Epithelial cell of esophagus (primary cell): ENCODE data around the gene TRMT61B.

Experiments
- DNase-seq: peaks from one replicate; pipeline ENCODE4 v3.0.0; 2010; ENCODE audit warnings: low read depth
- H3K4me3 ChIP-seq: 2 replicates; pipeline ENCODE4 v1.5.1; 2011; ENCODE audit warnings: mild to moderate bottlenecking, low read length, control low read depth
- TF ChIP-seq, protein P1 (sequence below): IDR thresholded peaks from 2 replicates; pipeline ENCODE4 v1.5.1; 2011; ENCODE audit warnings: low read depth, mild to moderate bottlenecking, low read length, control low read depth, inconsistent platforms; ENCODE audit not compliant: insufficient read depth; ENCODE audit errors: missing control alignments

The TRMT61B gene

DNA sequence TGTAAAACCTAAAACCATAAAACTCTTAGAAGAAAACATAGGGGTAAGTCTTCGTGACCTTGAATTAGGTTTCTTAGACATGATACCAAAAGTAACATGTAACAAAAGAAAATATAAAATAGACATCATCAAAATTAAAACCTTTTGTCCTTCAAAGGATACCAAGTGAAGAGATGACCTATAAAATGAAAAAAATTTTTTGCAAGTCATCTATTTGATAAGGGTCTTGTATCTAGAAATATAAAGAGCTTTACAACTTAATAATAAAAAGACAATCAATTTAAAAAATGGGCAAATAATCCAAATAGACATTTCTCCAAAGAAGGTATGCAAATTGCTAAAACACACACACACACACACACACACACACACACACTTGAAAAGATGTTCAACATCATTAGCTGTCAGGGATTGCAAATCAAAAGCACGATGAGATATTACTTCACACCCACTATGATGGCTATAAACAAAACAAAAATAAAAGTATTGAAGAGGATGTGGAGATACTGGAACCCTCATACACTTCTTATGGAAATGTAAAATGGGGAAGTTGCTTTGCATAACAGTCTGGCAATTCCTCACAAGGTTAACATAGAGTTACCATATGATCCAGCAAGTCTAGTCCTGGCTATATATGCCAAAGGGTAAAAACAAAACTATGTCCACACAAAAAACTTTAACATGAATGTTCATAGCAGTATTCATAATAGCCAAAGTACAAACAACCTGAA is 36.2 kb downstream of the TRMT61B start:
- no peak for DNase-seq
- TF ChIP-seq, protein P1, sequence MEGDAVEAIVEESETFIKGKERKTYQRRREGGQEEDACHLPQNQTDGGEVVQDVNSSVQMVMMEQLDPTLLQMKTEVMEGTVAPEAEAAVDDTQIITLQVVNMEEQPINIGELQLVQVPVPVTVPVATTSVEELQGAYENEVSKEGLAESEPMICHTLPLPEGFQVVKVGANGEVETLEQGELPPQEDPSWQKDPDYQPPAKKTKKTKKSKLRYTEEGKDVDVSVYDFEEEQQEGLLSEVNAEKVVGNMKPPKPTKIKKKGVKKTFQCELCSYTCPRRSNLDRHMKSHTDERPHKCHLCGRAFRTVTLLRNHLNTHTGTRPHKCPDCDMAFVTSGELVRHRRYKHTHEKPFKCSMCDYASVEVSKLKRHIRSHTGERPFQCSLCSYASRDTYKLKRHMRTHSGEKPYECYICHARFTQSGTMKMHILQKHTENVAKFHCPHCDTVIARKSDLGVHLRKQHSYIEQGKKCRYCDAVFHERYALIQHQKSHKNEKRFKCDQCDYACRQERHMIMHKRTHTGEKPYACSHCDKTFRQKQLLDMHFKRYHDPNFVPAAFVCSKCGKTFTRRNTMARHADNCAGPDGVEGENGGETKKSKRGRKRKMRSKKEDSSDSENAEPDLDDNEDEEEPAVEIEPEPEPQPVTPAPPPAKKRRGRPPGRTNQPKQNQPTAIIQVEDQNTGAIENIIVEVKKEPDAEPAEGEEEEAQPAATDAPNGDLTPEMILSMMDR = no peak
- no peak overlapping the region for H3K4me3 ChIP-seq

DNA sequence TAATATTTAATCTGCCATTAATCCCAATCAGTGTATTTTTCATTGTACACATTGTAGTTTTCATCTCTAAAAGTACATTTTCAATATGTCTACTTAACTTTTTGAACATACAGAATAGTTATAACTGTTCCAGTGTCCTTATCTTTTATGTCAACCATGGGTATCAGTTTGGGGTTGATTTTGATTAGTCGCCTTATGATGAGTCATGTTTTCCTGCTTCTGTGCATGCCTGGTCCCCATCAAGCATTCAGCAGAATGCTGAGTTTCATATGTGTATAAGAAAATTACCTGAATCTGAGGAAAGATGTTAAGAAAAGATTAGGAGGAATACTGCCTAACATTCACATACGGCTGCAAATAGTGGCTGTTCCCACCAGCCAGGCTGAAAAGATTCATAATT is 41.7 kb downstream of the TRMT61B start:
- H3K4me3 ChIP-seq = no peak overlapping the region
- TF ChIP-seq, protein P1 = no peak
- no peak for DNase-seq

DNA sequence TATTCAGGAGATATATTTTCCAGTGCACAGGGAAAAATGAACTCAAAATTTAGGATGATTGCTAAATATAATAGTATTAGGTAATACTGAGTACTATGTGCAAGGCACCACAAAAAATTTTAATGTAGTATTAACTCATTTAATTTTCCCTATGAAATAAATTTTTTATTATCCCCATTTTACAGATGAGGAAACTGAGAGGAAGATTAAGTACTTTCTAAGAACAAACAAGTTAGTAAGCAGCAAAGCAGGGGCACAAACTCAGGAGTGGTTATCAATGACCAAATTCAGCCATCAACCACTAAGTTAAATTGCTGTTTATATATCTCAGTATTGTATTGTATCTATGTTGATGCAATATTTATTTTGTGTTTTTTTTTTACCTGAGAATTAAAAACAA is 45.2 kb downstream of the TRMT61B start:
- DNase-seq = no peak
- TF ChIP-seq, protein P1 = no peak
- no peak overlapping the region for H3K4me3 ChIP-seq

DNA sequence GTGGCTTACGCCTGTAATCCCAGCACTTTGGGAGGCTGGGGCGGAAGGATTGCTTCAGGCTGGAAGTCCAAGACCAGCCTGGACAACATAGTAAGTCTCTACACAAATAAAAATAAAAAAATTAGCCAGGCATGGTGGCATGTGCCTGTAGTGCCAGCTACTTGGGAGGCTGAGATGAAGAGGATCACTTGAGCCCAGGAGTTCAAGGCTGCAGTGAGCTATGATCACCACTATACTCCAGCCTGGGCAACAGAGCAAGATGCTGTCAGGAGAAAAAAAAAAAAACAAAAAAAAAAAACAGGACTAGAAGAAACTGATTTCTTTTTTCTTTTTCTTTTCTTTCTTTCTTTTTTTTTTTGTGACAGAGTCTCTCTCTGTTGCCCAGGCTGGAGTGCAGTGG is 45.9 kb downstream of the TRMT61B start:
- TF ChIP-seq, protein P1 = no peak
- no peak for DNase-seq
- H3K4me3 ChIP-seq = no peak overlapping the region

DNA sequence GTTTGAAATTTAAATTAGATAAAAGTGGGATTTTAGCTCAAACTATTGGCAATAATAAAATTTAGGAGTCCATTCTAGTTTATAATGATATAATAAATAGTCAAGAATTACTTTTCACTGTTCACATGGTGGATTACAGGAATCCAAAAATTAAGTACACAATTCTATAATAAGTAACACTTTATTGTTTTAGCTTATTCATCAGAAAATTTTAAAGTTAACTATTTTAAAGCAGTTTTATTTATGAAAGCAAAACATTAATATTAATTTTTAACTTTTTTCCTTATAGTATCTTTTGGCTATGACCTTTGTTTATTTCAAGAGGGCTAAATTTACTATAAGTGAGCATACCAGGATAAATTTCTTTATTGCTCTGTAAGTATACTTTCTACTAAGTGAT is 48.1 kb downstream of the TRMT61B start:
- TF ChIP-seq, protein P1 = no peak
- no peak overlapping the region for H3K4me3 ChIP-seq
- no peak for DNase-seq

DNA sequence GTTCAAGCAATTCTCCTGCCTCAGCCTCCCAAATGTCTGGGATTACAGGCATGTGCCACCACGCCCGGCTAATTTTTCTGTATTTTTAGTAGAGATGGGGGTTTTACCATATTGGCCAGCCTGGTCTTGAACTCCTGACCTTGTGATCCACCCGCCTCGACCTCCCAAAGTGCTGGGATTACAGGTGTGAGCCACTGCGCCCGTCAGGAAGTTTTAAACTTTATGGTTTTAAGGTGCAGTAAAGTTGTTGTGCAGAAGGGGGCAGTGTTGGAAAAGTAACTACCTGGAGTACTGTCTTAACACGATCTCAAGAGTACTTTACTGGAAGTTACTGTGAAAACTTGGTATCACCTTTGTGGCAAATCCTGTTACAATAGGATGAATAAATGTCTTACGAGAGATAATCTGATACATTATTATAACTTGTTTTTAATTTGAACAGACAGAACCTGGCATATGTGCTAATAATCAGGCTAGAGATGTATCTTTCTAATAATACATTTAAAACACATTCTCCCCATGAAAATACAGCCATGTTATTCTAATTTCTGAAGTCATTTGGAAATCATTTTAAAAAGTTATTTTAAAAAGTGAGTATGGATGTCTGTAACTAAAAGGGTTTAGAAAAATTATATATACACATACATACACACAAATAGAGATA is 48.7 kb downstream of the TRMT61B start:
- no peak overlapping the region for H3K4me3 ChIP-seq
- TF ChIP-seq, protein P1 = peak; percentile 74
- peak; percentile 74 for DNase-seq

DNA sequence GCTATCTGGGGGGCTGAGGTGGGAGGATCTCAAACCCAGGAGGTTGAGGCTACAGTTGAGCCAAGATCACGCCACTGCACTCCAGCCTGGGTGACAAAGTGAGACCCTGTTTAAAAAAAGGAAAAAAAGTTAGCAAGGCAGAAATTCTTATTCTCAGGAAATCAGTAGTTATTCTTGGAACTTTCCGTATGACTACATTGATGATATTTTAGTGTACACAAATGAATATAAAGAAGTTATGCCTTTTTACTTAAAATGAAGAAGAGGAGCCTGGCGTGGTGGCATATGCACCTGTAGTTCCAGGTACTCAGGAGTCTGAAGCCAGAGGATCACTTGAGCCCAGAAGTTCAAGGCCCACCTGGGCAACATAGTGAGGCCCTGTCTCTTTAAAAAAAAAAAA is 52.1 kb downstream of the TRMT61B start:
- TF ChIP-seq, protein P1 = no peak
- DNase-seq = no peak
- no peak overlapping the region for H3K4me3 ChIP-seq
